Measurements from ENCODE around the gene RIN1.

The RIN1 gene

GRCh38 chr11:66282468-66283455 is 53.5 kb downstream of the RIN1 start:
- DNase-seq: peak; percentile 93 to 96
